WTC11 (cell line): ENCODE data around the gene CRYBA1. TPM values are rescaled to one million over a fixed set of nuclear protein-coding genes. Genes with fewer than 3 reads are reported as not detected.

ENCODE experiments used
- OVOL2 ChIP-seq: fragments of 250-450 bp; sonication (Bioruptor Pico); IDR thresholded peaks from 2 replicates; pipeline ENCODE4 v1.9.0; 2021; ENCODE audit warnings: mild to moderate bottlenecking, borderline replicate concordance
- ZNF232 ChIP-seq: sonication (generic); formaldehyde crosslinking; IDR thresholded peaks from 2 replicates; pipeline ENCODE4 v1.8.0; 2022; ENCODE audit warnings: mild to moderate bottlenecking, missing genetic modification reagents
- total RNA-seq: library from RNA; stranded (reverse); gene quantifications from 3 replicates; pipeline ENCODE4 v1.2.3, GENCODE V29; 2021
- TF ChIP-seq, protein P1 (sequence below): sonication (generic); formaldehyde crosslinking; IDR thresholded peaks from 2 replicates; pipeline ENCODE4 v1.8.0; 2023; ENCODE audit warnings: mild to moderate bottlenecking, missing genetic modification reagents

The CRYBA1 gene
- total RNA-seq, 1 experiment from 2014 or later: not detected

DNA sequence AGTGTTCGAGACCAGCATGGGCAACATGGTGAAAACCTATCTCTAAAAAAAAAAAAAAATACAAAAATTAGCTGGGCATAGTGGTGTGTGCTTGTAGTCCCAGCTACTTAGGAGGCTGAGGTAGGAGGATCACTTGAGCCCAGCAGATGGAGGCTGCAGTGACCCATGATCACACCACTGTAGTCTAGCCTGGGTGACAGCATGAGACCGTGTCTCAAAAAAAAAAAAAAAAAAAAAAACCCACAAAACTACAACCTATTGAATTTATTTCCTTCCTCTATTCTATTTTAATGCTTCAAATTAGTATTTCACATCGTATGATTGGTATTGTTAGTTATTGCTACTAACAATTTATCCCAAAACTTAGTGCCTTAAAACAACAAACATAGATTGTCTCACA lies 56.7 kb downstream of the CRYBA1 start (continued):
- TF ChIP-seq, protein P1, sequence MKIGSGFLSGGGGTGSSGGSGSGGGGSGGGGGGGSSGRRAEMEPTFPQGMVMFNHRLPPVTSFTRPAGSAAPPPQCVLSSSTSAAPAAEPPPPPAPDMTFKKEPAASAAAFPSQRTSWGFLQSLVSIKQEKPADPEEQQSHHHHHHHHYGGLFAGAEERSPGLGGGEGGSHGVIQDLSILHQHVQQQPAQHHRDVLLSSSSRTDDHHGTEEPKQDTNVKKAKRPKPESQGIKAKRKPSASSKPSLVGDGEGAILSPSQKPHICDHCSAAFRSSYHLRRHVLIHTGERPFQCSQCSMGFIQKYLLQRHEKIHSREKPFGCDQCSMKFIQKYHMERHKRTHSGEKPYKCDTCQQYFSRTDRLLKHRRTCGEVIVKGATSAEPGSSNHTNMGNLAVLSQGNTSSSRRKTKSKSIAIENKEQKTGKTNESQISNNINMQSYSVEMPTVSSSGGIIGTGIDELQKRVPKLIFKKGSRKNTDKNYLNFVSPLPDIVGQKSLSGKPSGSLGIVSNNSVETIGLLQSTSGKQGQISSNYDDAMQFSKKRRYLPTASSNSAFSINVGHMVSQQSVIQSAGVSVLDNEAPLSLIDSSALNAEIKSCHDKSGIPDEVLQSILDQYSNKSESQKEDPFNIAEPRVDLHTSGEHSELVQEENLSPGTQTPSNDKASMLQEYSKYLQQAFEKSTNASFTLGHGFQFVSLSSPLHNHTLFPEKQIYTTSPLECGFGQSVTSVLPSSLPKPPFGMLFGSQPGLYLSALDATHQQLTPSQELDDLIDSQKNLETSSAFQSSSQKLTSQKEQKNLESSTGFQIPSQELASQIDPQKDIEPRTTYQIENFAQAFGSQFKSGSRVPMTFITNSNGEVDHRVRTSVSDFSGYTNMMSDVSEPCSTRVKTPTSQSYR (CRISPR knock-in tag): no peak
- TF ChIP-seq ZNF232 (CRISPR knock-in tag): no peak
- no peak for TF ChIP-seq OVOL2 (CRISPR knock-in tag)

Other genes with a start within 250 kb of the CRYBA1 start
- gene SEZ6, start 240.8 kb upstream of the CRYBA1 start, total RNA-seq: 1.4 to 3.0 TPM (median 1.6 TPM) in 3 replicates
- gene PIPOX, start 203.7 kb upstream of the CRYBA1 start, total RNA-seq: 32.4 to 34.2 TPM (median 34.1 TPM) in 3 replicates
- 38.5 to 54.9 TPM (median 42.5 TPM) in 3 replicates for gene MYO18A, start 66.5 kb upstream of the CRYBA1 start, total RNA-seq
- 87.1 to 93.1 TPM (median 90.5 TPM) in 3 replicates for gene NUFIP2, start 47.3 kb downstream of the CRYBA1 start, total RNA-seq
- gene TAOK1, start 143.5 kb downstream of the CRYBA1 start, total RNA-seq: 86.4 to 87.1 TPM (median 86.5 TPM) in 3 replicates